Measurements from ENCODE around the gene SAFB.
"Not testable (repeated sequence)": the region's sequence is repeated elsewhere in the genome, so short reads cannot be mapped to it uniquely, and the experiment has no call there.

Gene SAFB

GRCh38 chr19:5688262-5688881, 65.5 kb downstream of the SAFB start:
- DNase-seq = not testable (repeated sequence)

GRCh38 chr19:5690125-5690954, 67.5 kb downstream of the SAFB start, which contains the start of gene RPL36:
Gene RPL36 (plus strand): TSS chr19:5690295. CDS start chr19:5690508, 213 bp downstream.
- DNase-seq = peak; percentile 100

- peak; percentile 74 to 75 for DNase-seq
Measured at GRCh38 chr19:5690955-5691821, 68.3 kb downstream of the SAFB start.

GRCh38 chr19:5691822-5692722, 69.2 kb downstream of the SAFB start:
- peak; percentile 48 to 54 for DNase-seq

- peak in 1 of 2 donors; percentile 34 for DNase-seq
Measured at GRCh38 chr19:5692723-5693194, 69.9 kb downstream of the SAFB start.

- DNase-seq = peak; percentile 43 to 48
Measured at GRCh38 chr19:5693195-5694166, 70.6 kb downstream of the SAFB start.

GRCh38 chr19:5694167-5694955, 71.5 kb downstream of the SAFB start:
- no peak for DNase-seq

- no peak for DNase-seq
Measured at GRCh38 chr19:5694956-5695648, 72.2 kb downstream of the SAFB start.

- no peak for DNase-seq
Measured at GRCh38 chr19:5695649-5696195, 72.8 kb downstream of the SAFB start.

- DNase-seq = no peak
Measured at GRCh38 chr19:5696196-5697021, 73.5 kb downstream of the SAFB start.

GRCh38 chr19:5697022-5697889, 74.4 kb downstream of the SAFB start:
- no peak for DNase-seq

GRCh38 chr19:5697890-5698634, 75.2 kb downstream of the SAFB start:
- no peak for DNase-seq

GRCh38 chr19:5698635-5699422, 75.9 kb downstream of the SAFB start:
- no peak for DNase-seq

GRCh38 chr19:5700455-5701092, 77.7 kb downstream of the SAFB start:
- DNase-seq = no peak

GRCh38 chr19:5702053-5702410, 79.1 kb downstream of the SAFB start:
- DNase-seq = not testable (repeated sequence)
